ENCODE data around the gene GALNS.
"Not testable (repeated sequence)": the region's sequence is repeated elsewhere in the genome, so short reads cannot be mapped to it uniquely, and the experiment has no call there.

GALNS gene

DNA sequence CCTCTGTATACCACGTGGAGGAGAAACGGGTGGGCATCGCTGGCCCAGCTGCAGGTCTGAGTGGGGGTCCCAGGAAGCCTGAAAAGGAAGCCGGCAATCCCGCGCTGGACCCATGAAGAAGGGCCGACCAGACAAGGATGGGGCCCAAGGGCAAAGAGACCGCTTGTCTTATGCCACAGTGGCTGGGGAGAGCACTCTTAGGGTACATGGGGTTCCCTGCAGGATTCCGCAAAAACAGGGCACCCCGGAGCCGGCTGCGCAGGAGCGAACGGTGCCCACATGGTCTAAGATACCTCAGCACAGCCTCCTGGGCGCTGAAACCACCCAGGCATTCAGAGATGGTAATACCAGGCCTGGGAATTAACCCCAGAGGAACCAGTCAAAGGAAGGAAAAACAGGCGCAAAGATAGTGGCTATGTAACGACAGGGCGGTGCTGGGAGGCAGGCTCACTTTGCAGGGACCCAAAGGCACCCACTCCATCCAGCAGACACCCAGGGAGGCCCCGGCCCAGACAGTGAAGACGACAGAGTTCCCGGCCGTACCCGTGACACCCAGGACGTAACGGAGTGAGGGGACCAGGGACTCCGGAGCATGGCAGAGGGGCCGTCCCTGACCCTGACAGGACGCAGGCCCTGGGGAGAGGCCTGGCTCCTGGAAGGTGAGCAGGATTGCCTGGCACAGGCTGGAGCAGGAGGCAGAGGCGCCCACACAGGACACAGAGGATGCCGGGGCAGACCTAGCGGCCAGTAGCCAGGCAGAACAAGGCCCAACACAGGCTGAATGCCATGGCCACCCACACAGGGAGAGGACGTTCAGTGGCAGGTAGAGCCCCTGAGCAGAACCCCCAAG, 82.0 kb downstream of the GALNS start:
- Histone ChIP-seq H3K9me3 (ENCODE audit: control insufficient read depth, insufficient read depth, low read length) (no peaks in the 10 kb centered on the region), H3K4me3 (ENCODE audit: low read length) (no peak overlapping the region), H3K27ac (ENCODE audit: low read length) (no peak overlapping the region), H3K36me3 (ENCODE audit: control insufficient read depth, insufficient read depth, low read length) (no peaks in the 10 kb centered on the region), H3K4me1 (ENCODE audit: control insufficient read depth, insufficient read depth, low read length) (peaks cover 17% of the 10 kb centered on the region), H3K27me3 (ENCODE audit: control insufficient read depth, insufficient read depth, low read length) (no peaks in the 10 kb centered on the region)
- no CpG with 5 or more reads among the region's 32 CpGs for WGBS (ENCODE audit: insufficient coverage, insufficient read length)
- DNase-seq (ENCODE audit: low read depth, low spot score), result no peak

DNA sequence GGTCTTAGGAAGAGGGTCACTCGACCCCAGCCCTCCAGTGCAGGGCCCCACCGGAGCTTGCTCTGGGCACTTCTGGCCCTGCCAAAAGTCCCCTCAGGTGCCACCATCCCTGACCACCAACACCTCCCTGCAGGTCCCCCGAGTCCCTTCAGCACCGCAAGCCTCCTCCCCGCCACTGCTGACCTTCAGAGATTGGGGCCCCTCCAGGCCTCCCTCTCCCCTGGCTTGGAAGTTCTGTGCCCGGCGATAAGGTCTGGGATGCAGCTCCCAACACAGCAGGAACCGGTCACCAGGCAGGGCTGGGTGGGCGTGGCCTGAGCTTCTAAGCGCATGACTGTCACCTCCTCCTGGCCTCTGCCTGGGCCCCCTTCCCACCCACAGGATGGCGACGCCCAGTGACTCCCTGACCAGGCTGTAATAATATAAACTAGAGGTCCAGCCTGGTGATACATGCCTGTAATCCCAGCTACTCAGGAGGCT, 82.9 kb downstream of the GALNS start:
- no peaks in the 10 kb centered on the region for H3K9me3 ChIP-seq (ENCODE audit: control insufficient read depth, insufficient read depth, low read length)
- H3K36me3 ChIP-seq (ENCODE audit: control insufficient read depth, insufficient read depth, low read length), result no peaks in the 10 kb centered on the region
- WGBS (ENCODE audit: insufficient coverage, insufficient read length), result no CpG with 5 or more reads among the region's 12 CpGs
- no peak overlapping the region for H3K27ac ChIP-seq (ENCODE audit: low read length)
- H3K27me3 ChIP-seq (ENCODE audit: control insufficient read depth, insufficient read depth, low read length), result no peaks in the 10 kb centered on the region
- H3K4me1 ChIP-seq (ENCODE audit: control insufficient read depth, insufficient read depth, low read length), result peaks cover 19% of the 10 kb centered on the region
- no peak overlapping the region for H3K4me3 ChIP-seq (ENCODE audit: low read length)
- no peak for DNase-seq (ENCODE audit: low read depth, low spot score)

DNA sequence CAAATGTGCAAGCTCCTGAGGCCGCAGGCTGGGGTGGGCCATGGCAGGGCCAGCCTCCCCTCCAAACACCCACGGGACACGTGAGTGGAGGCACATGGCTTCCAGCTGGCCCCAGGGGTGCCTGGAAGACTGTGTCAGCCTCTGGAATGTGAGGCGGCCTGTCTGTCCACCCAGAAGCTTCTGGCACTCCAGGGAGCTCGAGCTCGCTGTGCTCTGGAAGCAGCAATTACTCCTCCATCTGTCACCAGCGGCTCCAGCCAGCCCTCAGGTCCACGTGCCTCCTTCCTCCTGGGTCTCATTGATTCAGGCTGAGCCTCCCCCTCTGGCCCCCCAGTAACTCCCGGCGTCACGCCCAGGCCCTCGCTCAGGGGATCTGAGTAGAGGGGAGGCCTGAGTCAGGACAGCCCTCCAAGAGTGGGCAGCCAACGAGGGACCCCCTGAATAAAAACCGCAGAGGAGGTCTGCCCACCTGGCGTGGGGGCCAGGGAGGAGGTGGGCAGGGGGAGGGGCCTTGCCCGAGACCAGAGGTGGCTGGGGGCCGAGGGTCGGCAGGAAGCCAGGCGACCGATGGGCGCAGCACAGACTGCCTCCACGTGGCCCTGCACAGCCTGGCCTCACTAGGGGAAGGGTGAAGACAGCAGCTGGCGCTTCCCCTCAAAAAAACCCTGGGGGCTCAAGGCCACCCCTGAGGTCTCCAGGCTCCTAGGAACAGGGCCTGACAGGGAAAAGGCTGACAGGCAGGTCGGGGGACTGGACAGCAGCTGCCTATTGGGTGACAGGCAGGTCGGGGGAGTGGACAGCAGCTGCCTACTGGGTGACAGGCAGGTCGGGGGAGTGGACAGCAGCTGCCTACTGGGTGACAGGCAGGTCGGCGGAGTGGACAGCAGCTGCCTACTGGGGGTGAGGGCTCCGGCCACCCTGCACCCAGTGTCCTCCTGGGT, 83.6 kb downstream of the GALNS start:
- no peak for DNase-seq (ENCODE audit: low read depth, low spot score)

DNA sequence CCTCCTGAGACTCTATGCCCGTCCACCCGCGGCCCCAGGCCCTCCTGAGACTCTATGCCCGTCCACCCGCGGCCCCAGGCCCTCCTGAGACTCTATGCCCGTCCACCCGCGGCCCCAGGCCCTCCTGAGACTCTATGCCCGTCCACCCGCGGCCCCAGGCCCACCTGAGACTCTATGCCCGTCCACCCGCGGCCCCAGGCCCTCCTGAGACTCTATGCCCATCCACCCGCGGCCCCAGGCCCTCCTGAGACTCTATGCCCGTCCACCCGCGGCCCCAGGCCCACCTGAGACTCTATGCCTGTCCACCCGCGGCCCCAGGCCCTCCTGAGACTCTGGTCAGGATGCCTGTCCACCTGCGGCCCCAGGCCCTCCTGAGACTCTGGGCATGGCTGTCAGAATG, 85.0 kb downstream of the GALNS start:
- DNase-seq (ENCODE audit: low read depth, low spot score); H3K9me3 ChIP-seq (ENCODE audit: control insufficient read depth, insufficient read depth, low read length); H3K27me3 ChIP-seq (ENCODE audit: control insufficient read depth, insufficient read depth, low read length); H3K27ac ChIP-seq (ENCODE audit: low read length); H3K4me3 ChIP-seq (ENCODE audit: low read length); H3K36me3 ChIP-seq (ENCODE audit: control insufficient read depth, insufficient read depth, low read length): not testable (repeated sequence)
- no CpG with 5 or more reads among the region's 23 CpGs for WGBS (ENCODE audit: insufficient coverage, insufficient read length)
- peaks cover 19% of the 10 kb centered on the region for H3K4me1 ChIP-seq (ENCODE audit: control insufficient read depth, insufficient read depth, low read length)

More for the DNA sequence above, 83.6 kb downstream of the GALNS start:
- no peaks in the 10 kb centered on the region for H3K27me3 ChIP-seq (ENCODE audit: control insufficient read depth, insufficient read depth, low read length)
- no peaks in the 10 kb centered on the region for H3K36me3 ChIP-seq (ENCODE audit: control insufficient read depth, insufficient read depth, low read length)
- WGBS (ENCODE audit: insufficient coverage, insufficient read length), result no CpG with 5 or more reads among the region's 29 CpGs
- no peak overlapping the region for H3K4me3 ChIP-seq (ENCODE audit: low read length)
- H3K9me3 ChIP-seq (ENCODE audit: control insufficient read depth, insufficient read depth, low read length), result no peaks in the 10 kb centered on the region
- peaks cover 21% of the 10 kb centered on the region for H3K4me1 ChIP-seq (ENCODE audit: control insufficient read depth, insufficient read depth, low read length)
- H3K27ac ChIP-seq (ENCODE audit: low read length), result no peak overlapping the region

DNA sequence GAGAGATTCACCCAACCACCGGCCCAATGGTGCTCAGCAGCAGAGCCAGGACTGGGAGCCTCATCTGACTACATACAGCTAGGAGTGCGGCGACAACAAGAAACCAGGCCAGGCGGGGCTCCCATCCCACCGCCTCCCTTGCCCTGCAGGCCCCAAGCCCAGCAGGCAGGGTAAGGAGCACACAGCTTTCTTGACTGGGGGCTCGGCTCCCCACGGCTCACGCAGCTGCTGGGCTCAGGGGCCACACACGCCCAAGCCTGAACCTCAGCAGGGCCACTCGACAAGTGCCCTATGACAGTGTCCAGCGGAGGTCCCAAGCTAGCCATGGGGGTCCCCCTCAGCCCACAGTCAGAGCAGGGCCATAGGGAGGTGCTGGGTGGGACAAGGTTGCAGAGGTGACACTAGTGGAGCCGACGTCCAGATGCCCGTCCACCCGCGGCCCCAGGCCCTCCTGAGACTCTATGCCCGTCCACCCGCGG, 85.4 kb downstream of the GALNS start:
- no peaks in the 10 kb centered on the region for H3K27me3 ChIP-seq (ENCODE audit: control insufficient read depth, insufficient read depth, low read length)
- DNase-seq (ENCODE audit: low read depth, low spot score), result no peak
- H3K4me1 ChIP-seq (ENCODE audit: control insufficient read depth, insufficient read depth, low read length), result peaks cover 19% of the 10 kb centered on the region
- H3K9me3 ChIP-seq (ENCODE audit: control insufficient read depth, insufficient read depth, low read length), result no peaks in the 10 kb centered on the region
- no peak overlapping the region for H3K27ac ChIP-seq (ENCODE audit: low read length)
- no CpG with 5 or more reads among the region's 19 CpGs for WGBS (ENCODE audit: insufficient coverage, insufficient read length)
- H3K4me3 ChIP-seq (ENCODE audit: low read length), result no peak overlapping the region
- H3K36me3 ChIP-seq (ENCODE audit: control insufficient read depth, insufficient read depth, low read length), result no peaks in the 10 kb centered on the region

DNA sequence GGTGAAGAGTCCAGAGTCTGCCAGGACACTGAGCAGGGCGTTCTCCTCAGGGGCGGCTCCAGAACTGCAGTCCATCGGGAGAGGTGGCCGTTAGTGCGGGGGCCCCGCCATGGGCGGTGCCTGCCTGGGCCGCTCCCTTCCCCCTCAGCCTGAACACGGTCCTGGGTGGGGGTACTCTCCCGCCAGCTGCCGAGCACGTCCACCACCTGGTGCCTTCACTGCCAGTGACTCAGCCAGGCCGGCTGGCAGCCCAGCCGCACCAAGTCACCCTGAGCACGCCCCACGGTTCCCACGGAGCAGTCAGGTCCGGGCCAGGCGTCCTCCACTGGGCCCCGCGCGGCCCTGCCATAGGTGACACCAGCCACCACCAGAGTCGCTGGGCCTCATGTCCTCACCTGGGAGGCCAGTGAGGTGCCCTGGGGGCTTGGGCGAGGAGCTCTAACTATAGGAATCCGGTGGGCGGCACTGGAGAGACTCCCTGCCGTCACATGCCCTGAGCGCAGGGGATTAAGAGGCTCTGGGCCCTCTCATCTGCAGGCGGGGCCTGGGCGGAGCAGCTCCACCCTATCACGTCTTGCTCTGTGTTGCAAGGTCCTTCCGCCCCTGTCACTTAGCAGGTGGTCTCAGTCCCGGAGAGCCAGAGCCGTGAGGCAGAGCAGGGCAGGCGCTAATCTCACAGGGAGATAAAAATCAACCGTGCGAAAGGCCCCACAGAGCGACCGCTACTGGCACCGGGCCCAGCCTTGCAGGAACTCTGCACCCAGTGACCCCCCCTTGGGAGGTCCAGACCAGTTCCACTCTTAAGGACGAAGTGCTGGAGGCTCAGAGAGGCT, 86.1 kb downstream of the GALNS start:
- H3K9me3 ChIP-seq (ENCODE audit: control insufficient read depth, insufficient read depth, low read length), result no peaks in the 10 kb centered on the region
- no peak overlapping the region for H3K27ac ChIP-seq (ENCODE audit: low read length)
- no peaks in the 10 kb centered on the region for H3K36me3 ChIP-seq (ENCODE audit: control insufficient read depth, insufficient read depth, low read length)
- no CpG with 5 or more reads among the region's 41 CpGs for WGBS (ENCODE audit: insufficient coverage, insufficient read length)
- peaks cover 19% of the 10 kb centered on the region for H3K4me1 ChIP-seq (ENCODE audit: control insufficient read depth, insufficient read depth, low read length)
- H3K4me3 ChIP-seq (ENCODE audit: low read length), result no peak overlapping the region
- no peaks in the 10 kb centered on the region for H3K27me3 ChIP-seq (ENCODE audit: control insufficient read depth, insufficient read depth, low read length)
- no peak for DNase-seq (ENCODE audit: low read depth, low spot score)

DNA sequence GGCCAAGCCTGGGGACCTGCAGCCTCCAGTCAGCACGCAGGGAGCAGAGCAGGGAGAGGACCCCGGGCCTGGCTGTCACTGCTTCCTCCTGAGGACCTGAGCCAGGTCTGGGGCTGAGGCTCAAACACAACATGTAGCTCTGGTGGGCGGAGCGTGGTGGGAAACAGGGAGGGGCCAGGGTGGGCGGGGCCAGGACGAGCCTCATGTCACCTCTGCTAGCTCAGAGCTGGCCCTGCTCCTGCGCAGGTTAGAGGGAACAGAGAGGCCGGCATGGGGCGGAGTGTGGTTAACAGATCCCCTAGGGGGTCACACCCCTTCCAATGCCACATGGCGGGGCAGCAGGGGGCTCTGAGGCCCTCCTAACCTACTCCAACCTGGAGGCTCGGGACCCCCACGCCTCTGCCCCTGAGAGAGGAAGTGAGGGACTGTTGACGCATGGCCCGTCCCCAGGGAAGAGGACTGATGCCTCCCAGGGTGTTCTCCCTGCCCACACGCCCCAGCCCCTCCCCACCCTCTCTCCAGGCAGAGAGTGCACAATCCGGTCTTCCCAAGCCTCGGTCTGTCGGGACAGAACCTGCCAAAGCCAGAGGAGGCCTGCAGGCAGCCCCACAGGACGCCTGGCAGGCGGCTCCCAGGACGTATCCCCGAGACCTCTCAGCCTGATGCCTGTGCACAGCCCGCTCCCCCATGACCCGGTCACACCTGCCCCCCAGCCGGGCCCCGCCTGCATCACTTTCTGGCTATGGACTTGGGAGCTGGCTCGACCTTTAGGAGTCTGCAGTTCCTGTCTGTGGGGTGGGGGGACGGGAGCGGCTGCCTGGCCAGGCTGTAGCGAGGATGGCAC, 86.9 kb downstream of the GALNS start:
- H3K9me3 ChIP-seq (ENCODE audit: control insufficient read depth, insufficient read depth, low read length), result no peaks in the 10 kb centered on the region
- H3K36me3 ChIP-seq (ENCODE audit: control insufficient read depth, insufficient read depth, low read length), result no peaks in the 10 kb centered on the region
- no peak overlapping the region for H3K27ac ChIP-seq (ENCODE audit: low read length)
- no peak for DNase-seq (ENCODE audit: low read depth, low spot score)
- H3K4me3 ChIP-seq (ENCODE audit: low read length), result no peak overlapping the region
- H3K4me1 ChIP-seq (ENCODE audit: control insufficient read depth, insufficient read depth, low read length), result peaks cover 22% of the 10 kb centered on the region
- no peaks in the 10 kb centered on the region for H3K27me3 ChIP-seq (ENCODE audit: control insufficient read depth, insufficient read depth, low read length)
- WGBS (ENCODE audit: insufficient coverage, insufficient read length), result no CpG with 5 or more reads among the region's 30 CpGs

DNA sequence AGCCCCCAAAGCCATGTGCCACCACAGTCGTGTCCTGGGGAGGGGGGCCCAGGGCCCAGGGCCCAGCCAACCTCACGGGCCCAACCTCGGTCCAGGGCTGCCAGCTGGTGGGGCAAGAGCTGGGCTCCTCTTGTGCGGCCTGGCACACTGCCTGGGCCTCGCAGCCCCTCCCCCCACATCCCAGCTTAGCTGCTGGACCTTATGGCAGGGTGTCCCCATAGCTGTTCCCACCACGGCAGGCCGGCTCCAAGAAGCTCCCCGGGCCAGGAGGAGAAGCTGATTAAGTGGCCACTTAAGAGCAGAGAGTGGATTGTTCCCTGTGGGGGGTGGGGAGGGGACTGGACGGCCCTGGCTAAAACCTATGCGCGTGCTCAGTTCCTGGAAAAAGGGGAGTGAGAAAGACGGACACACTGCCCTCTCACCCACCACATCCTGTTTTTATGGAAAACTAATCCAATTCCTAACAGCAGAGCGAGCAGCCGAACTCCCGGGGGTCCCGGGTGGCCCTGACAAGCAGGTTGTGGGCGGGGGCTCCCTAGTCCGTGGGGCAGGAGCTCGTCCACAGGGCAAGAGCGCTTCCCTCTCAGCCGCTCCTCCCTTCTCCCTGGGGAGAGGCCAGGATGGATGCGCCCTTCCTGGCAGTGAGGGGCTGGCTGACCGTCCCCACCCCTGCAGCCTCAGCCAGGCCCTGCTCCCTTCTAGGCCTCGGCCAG, 88.5 kb downstream of the GALNS start:
- Histone ChIP-seq H3K36me3 (ENCODE audit: control insufficient read depth, insufficient read depth, low read length) (no peaks in the 10 kb centered on the region), H3K4me3 (ENCODE audit: low read length) (no peak overlapping the region), H3K27me3 (ENCODE audit: control insufficient read depth, insufficient read depth, low read length) (no peaks in the 10 kb centered on the region), H3K27ac (ENCODE audit: low read length) (no peak overlapping the region), H3K9me3 (ENCODE audit: control insufficient read depth, insufficient read depth, low read length) (no peaks in the 10 kb centered on the region), H3K4me1 (ENCODE audit: control insufficient read depth, insufficient read depth, low read length) (peaks cover 26% of the 10 kb centered on the region)
- no CpG with 5 or more reads among the region's 24 CpGs for WGBS (ENCODE audit: insufficient coverage, insufficient read length)
- no peak for DNase-seq (ENCODE audit: low read depth, low spot score)

DNA sequence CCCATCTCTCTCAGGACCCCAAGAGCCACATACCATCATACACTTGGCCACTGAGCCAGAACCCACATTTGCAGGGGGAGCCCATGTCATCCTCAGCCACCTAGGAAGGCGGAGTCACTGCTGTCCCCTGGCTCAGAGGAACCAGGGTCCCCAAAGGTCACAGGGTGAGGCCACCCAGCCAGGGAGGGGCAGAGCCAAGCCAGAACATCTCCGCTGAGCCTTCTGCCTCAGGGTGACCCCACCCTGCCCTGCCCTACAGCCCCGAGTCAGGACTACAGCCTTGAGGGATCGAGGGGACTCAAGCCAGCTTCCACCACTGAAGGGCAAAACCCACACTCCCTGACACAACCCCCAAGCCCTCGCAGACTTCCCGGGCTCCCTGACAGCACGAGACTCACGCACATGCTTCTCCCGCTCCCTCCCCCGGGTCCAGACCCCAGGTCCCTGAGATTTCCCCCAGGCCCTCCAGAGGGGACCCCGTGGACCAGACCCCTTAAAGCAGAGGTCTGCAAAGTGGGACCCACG, 89.1 kb downstream of the GALNS start:
- Histone ChIP-seq H3K27ac (ENCODE audit: low read length) (no peak overlapping the region), H3K36me3 (ENCODE audit: control insufficient read depth, insufficient read depth, low read length) (no peaks in the 10 kb centered on the region; the same call in 1 of the 2 replicates), H3K9me3 (ENCODE audit: control insufficient read depth, insufficient read depth, low read length) (no peaks in the 10 kb centered on the region), H3K4me1 (ENCODE audit: control insufficient read depth, insufficient read depth, low read length) (peaks cover 29% of the 10 kb centered on the region), H3K4me3 (ENCODE audit: low read length) (no peak overlapping the region), H3K27me3 (ENCODE audit: control insufficient read depth, insufficient read depth, low read length) (no peaks in the 10 kb centered on the region)
- WGBS (ENCODE audit: insufficient coverage, insufficient read length), result no CpG with 5 or more reads among the region's 12 CpGs
- DNase-seq (ENCODE audit: low read depth, low spot score), result no peak

All from iPS DF 6.9 (cell line).